Erythroblast (primary cell): Measurements from ENCODE around the gene RBFOX2.

Experiments used
- GATA1 ChIP-seq: IDR thresholded peaks from 2 replicates; pipeline ENCODE4 v1.6.1; 2011; ENCODE audit warnings: low read depth, mild to moderate bottlenecking, control low read depth, low read length, moderate library complexity
- POLR2A ChIP-seq: IDR thresholded peaks from 2 replicates; pipeline ENCODE4 v1.6.1; 2011; ENCODE audit warnings: mild to moderate bottlenecking, low read length

- TF ChIP-seq POLR2A (no peak), GATA1 (no peak)
Observed at GRCh38 chr22:36002718-36003260, 25.8 kb downstream of the RBFOX2 start.
